Activated naive CD4-positive, alpha-beta T cell treated with anti-CD3 and anti-CD28 coated beads, Interleukin-2, amount 10 ng/mL, durations not matched to agents 7 days and 5 days (primary cell): ENCODE results near the gene BEND7.
A peak's percentile ranks its signal among the peaks of the same experiment; 100 is the strongest.

ENCODE experiments used
- CTCF ChIA-PET: fragments of 350-600 bp; sonication (Branson Sonifier 250); formaldehyde crosslinking; loops from one replicate; lab custom pipeline; 2021; ENCODE audit warnings: antibody characterized with exemption; lab: Charles Lee
- DNase-seq: peaks from one replicate; pipeline ENCODE4 v3.0.0-alpha.2; 2020
- H3K27ac Mint-ChIP-seq: one replicate; pipeline ENCODE4 v1.8.0; 2021; ENCODE audit warnings: mild to moderate bottlenecking, moderate library complexity, mixed read lengths
- H3K27me3 Mint-ChIP-seq: one replicate; pipeline ENCODE4 v1.8.0; 2021; ENCODE audit warnings: mild to moderate bottlenecking, mixed read lengths
- H3K36me3 Mint-ChIP-seq: one replicate; pipeline ENCODE4 v1.8.0; 2021; ENCODE audit warnings: mixed read lengths
- H3K4me1 Mint-ChIP-seq: one replicate; pipeline ENCODE4 v1.8.0; 2021; ENCODE audit warnings: mixed read lengths
- H3K4me3 Mint-ChIP-seq: one replicate; pipeline ENCODE4 v1.8.0; 2021; ENCODE audit warnings: mild to moderate bottlenecking, moderate library complexity, mixed read lengths
- H3K9me3 Mint-ChIP-seq: one replicate; pipeline ENCODE4 v1.8.0; 2021; ENCODE audit warnings: mixed read lengths

BEND7 gene

DNA sequence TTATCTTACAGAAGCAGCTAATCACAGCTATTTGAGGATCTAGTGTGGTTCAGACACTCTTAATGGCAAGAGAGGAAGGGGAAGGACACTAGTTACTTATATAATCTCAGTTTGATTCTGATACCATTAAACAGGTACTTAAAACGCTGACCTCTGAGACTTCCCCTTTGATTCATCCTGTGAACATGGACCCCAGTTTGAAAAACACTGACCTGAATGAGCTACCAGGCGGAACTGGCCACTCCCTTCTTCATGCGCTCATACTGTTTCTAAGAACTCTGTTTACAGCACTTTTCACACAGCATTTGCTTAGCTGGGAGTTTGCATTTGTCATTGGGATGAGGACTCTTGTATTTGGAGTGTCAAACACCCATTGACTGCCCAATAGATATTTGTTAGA lies 45.7 kb downstream of the BEND7 start:
- Mint-ChIP-seq H3K27ac (no peak overlapping the region), H3K36me3 (no peaks in the 10 kb centered on the region), H3K4me1 (no peaks in the 10 kb centered on the region), H3K4me3 (no peak overlapping the region), H3K27me3 (peaks cover 9% of the 10 kb centered on the region), H3K9me3 (no peaks in the 10 kb centered on the region)
- DNase-seq = no peak
- CTCF ChIA-PET = no interaction called here

DNA sequence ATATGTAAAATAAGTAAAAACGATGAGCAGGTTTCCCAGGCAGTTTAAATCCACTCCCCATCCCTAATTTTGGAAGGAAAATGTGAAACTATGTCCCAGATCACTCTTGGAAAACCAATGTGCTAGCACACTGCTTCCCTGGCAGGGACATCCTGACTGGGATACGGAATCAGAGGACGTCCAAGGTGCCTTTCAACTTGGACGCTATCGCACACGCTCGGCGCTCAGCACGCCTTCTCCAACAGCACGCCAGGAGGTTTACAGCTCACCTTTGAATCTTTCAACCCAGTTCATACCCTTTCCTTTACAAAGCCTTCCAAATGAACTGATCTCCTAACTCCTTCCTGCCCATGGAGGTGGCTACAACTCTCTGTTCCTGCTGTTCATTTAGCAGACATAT lies 47.1 kb downstream of the BEND7 start:
- CTCF ChIA-PET = interaction anchor here (1.5 kb wide), 1 partner anchor 110 kb away, joined by 7 read pairs; no protein-coding TSS in a partner anchor
- DNase-seq = no peak
- Mint-ChIP-seq H3K4me1 (no peaks in the 10 kb centered on the region), H3K27ac (no peak overlapping the region), H3K9me3 (no peaks in the 10 kb centered on the region), H3K36me3 (no peaks in the 10 kb centered on the region), H3K4me3 (no peak overlapping the region), H3K27me3 (peaks cover 9% of the 10 kb centered on the region)

- Mint-ChIP-seq H3K4me1 (no peaks in the 10 kb centered on the region), H3K9me3 (no peaks in the 10 kb centered on the region), H3K36me3 (no peaks in the 10 kb centered on the region), H3K4me3 (no peak overlapping the region), H3K27me3 (no peaks in the 10 kb centered on the region), H3K27ac (no peak overlapping the region)
- DNase-seq = no peak
- CTCF ChIA-PET = interaction anchor here (1.0 kb wide), 1 partner anchor 11 kb away, joined by 3 read pairs; no protein-coding TSS in a partner anchor
Observed at GRCh38 chr10:13475124-13475523, 53.7 kb downstream of the BEND7 start.

DNA sequence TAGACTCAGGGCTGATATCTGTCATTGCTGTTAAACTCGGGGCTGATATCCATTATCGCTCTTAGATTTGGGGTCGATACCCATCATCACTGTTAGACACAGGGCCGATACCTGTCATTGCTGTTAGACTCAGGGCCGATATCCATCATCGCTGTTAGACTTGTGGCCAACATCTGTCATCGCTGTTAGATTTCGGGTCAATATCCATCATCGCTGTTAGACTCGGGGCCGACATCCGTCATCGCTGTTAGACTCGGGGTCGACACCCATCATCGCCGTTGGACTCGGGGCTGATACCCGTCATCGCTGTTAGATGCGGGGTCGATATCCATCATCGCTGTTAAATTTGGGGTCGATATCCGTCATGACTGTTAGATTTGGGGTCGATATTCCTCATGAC lies 54.8 kb downstream of the BEND7 start:
- no peaks in the 10 kb centered on the region for H3K4me1 Mint-ChIP-seq
- H3K4me3 Mint-ChIP-seq = no peak overlapping the region
- H3K27ac Mint-ChIP-seq = no peak overlapping the region
- H3K9me3 Mint-ChIP-seq = no peaks in the 10 kb centered on the region
- DNase-seq = no peak
- H3K27me3 Mint-ChIP-seq = no peaks in the 10 kb centered on the region
- H3K36me3 Mint-ChIP-seq = no peaks in the 10 kb centered on the region
- CTCF ChIA-PET = no interaction called here

GRCh38 chr10:13472359-13472758 lies 56.5 kb downstream of the BEND7 start:
- no peaks in the 10 kb centered on the region for H3K9me3 Mint-ChIP-seq
- DNase-seq = no peak
- CTCF ChIA-PET = no interaction called here
- no peak overlapping the region for H3K4me3 Mint-ChIP-seq
- no peaks in the 10 kb centered on the region for H3K4me1 Mint-ChIP-seq
- no peaks in the 10 kb centered on the region for H3K27me3 Mint-ChIP-seq
- no peak overlapping the region for H3K27ac Mint-ChIP-seq
- no peaks in the 10 kb centered on the region for H3K36me3 Mint-ChIP-seq

DNA sequence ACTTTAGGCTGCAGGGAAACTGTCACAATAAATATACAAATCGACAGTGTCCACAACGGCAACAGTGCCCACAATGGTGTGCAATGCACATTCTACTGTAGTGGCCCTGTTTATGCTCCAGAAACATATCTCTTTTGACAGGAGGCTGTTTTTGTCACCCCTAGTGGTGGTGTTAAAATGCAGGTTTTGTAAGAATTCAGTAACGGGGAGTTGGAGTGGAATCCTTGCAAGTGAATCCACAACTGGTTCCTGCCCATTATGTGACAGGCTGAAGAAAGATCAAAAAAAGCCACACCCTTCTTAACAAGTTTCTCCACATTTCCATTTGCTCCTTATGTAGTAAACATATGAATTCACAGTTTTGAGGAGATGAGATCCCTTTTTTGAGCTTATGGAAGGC lies 58.5 kb downstream of the BEND7 start:
- no peaks in the 10 kb centered on the region for H3K36me3 Mint-ChIP-seq
- no peak overlapping the region for H3K4me3 Mint-ChIP-seq
- no peak overlapping the region for H3K27ac Mint-ChIP-seq
- H3K4me1 Mint-ChIP-seq = no peaks in the 10 kb centered on the region
- DNase-seq = no peak
- no peaks in the 10 kb centered on the region for H3K9me3 Mint-ChIP-seq
- no peaks in the 10 kb centered on the region for H3K27me3 Mint-ChIP-seq
- CTCF ChIA-PET = interaction anchor here (1.2 kb wide), 2 partner anchors 17 to 30 kb away, joined by 3 to 5 read pairs; no protein-coding TSS in a partner anchor

- Mint-ChIP-seq H3K9me3 (no peaks in the 10 kb centered on the region), H3K27ac (no peak overlapping the region), H3K4me3 (no peak overlapping the region), H3K27me3 (no peaks in the 10 kb centered on the region), H3K4me1 (no peaks in the 10 kb centered on the region), H3K36me3 (no peaks in the 10 kb centered on the region)
- CTCF ChIA-PET = no interaction called here
- no peak for DNase-seq
Observed at GRCh38 chr10:13462551-13462950, 66.3 kb downstream of the BEND7 start.

DNA sequence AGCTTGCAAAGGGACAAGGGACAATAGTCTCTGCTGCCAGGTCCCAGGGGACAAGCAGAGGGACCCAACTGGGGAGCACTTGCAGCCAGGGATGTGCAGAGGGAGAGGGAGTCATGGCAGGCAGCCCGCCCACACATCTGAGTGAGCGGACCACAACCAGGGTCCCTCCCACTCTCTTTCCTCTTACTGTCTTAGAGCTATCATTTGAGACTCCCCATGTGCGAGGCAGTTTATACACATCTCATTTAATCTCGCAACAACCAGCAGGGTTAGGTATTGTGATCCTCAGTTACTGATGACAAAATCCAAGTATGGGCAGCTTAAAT lies 70.2 kb downstream of the BEND7 start:
- Mint-ChIP-seq H3K9me3 (no peaks in the 10 kb centered on the region), H3K4me3 (no peak overlapping the region), H3K27me3 (peaks cover 13% of the 10 kb centered on the region), H3K27ac (no peak overlapping the region), H3K36me3 (no peaks in the 10 kb centered on the region), H3K4me1 (peaks cover 5% of the 10 kb centered on the region)
- CTCF ChIA-PET = no interaction called here
- no peak for DNase-seq

DNA sequence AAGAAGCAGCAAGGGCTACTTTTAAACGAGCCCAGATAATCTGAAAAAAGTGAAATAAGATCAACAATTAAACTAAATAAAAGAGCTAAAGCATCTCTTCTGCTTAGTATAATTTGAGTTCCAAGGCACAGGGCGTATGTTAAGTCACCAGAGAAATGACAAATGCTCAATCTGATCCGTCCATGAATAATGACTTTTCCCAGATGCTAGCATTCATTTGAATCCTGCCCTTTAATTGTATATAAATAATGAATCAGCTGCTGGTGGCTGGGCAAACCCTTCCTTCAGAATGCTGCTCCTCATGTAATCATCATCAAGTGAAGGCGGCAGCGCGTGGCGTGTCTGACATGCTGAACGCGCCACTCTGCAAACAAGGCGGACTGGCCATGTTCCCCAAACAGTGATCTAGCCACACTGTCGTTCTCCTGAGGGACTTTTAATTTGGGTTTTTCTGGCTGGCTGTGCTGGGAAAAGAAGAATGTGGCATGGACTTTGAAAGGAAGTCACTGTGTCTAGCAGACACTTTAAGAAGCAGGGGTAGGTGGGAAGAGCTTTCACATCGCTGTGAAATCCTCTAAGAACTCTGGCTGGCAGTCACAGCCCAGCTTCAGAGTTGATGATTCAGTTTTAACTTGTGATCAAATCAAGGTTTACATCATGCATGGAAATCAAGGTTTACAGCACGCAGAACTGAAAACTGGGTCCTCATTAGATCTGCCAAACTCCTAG lies 70.7 kb downstream of the BEND7 start:
- CTCF ChIA-PET = no interaction called here
- DNase-seq = no peak
- H3K9me3 Mint-ChIP-seq = no peaks in the 10 kb centered on the region
- peaks cover 13% of the 10 kb centered on the region for H3K27me3 Mint-ChIP-seq
- H3K4me3 Mint-ChIP-seq = no peak overlapping the region
- H3K4me1 Mint-ChIP-seq = peaks cover 5% of the 10 kb centered on the region
- no peaks in the 10 kb centered on the region for H3K36me3 Mint-ChIP-seq
- no peak overlapping the region for H3K27ac Mint-ChIP-seq

DNA sequence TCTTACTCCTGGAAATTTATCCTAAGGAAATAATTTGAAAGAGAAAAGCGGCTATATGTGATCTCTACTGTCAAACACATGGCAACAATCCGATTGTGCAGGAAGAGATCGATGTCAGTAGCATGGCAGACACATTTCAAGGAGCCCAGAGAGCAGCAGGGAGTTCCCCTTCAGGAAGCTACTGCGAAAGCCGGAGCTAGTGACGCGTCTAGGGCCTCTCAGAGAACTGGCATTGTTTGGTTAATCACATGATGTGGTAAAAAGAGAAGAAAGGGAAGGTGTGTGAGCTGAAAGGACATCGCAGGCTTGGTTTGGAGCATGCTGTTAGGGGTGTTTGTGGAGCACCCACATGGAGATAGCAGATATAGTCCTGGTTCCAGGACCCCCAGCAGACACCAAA lies 74.9 kb downstream of the BEND7 start:
- Mint-ChIP-seq H3K4me1 (peaks cover 5% of the 10 kb centered on the region), H3K36me3 (no peaks in the 10 kb centered on the region), H3K4me3 (no peak overlapping the region), H3K9me3 (no peaks in the 10 kb centered on the region), H3K27ac (no peak overlapping the region), H3K27me3 (peaks cover 20% of the 10 kb centered on the region)
- peak; percentile 51 for DNase-seq
- CTCF ChIA-PET = interaction anchor here (2.7 kb wide), 1 partner anchor 14 kb away, joined by 14 read pairs; no protein-coding TSS in a partner anchor

- DNase-seq = no peak
- H3K4me1 Mint-ChIP-seq = peaks cover 5% of the 10 kb centered on the region
- no peak overlapping the region for H3K27ac Mint-ChIP-seq
- H3K27me3 Mint-ChIP-seq = peaks cover 12% of the 10 kb centered on the region
- no peaks in the 10 kb centered on the region for H3K9me3 Mint-ChIP-seq
- CTCF ChIA-PET = interaction anchor here (1.1 kb wide), 2 partner anchors 10 to 22 kb away, joined by 3 to 8 read pairs; no protein-coding TSS in a partner anchor
- no peaks in the 10 kb centered on the region for H3K36me3 Mint-ChIP-seq
- H3K4me3 Mint-ChIP-seq = no peak overlapping the region
Observed at GRCh38 chr10:13450069-13450468, 78.7 kb downstream of the BEND7 start.

- Mint-ChIP-seq H3K4me3 (no peak overlapping the region), H3K36me3 (no peaks in the 10 kb centered on the region), H3K9me3 (no peaks in the 10 kb centered on the region), H3K4me1 (peaks cover 5% of the 10 kb centered on the region), H3K27me3 (peaks cover 12% of the 10 kb centered on the region), H3K27ac (no peak overlapping the region)
- no peak for DNase-seq
- CTCF ChIA-PET = interaction anchor here (1.1 kb wide), 2 partner anchors 9 to 21 kb away, joined by 3 to 8 read pairs; no protein-coding TSS in a partner anchor
Observed at GRCh38 chr10:13449296-13449695, 79.5 kb downstream of the BEND7 start.

DNA sequence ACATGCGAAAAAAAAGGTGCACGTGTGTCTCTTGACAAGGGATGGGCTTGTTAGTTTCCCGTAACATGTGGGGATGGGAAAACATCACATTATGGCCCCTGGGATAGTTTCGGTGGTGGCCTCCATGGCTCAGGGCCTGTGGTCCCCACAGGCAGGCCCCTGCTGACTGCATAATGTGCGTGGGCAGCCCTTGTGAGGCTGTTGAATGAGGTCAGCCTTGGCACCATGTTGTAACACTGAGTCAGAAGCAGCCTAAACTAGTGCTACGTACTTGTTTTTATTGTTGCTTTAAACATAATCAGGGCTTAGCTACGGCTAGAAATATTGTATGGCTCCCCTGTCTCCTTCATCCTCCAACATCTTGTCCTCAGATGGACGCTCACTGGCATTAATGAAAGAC lies 80.6 kb downstream of the BEND7 start:
- H3K27me3 Mint-ChIP-seq = peaks cover 7% of the 10 kb centered on the region
- no peak overlapping the region for H3K27ac Mint-ChIP-seq
- H3K4me3 Mint-ChIP-seq = no peak overlapping the region
- H3K36me3 Mint-ChIP-seq = no peaks in the 10 kb centered on the region
- no peaks in the 10 kb centered on the region for H3K9me3 Mint-ChIP-seq
- no peaks in the 10 kb centered on the region for H3K4me1 Mint-ChIP-seq
- DNase-seq = no peak
- CTCF ChIA-PET = no interaction called here

GRCh38 chr10:13445656-13446400 lies 83.0 kb downstream of the BEND7 start:
- peaks cover 14% of the 10 kb centered on the region for H3K27me3 Mint-ChIP-seq
- H3K4me3 Mint-ChIP-seq = no peak overlapping the region
- CTCF ChIA-PET = interaction anchor here (2.3 kb wide), 1 partner anchor 74 kb away, joined by 6 read pairs; no protein-coding TSS in a partner anchor
- no peaks in the 10 kb centered on the region for H3K9me3 Mint-ChIP-seq
- H3K27ac Mint-ChIP-seq = no peak overlapping the region
- DNase-seq = no peak
- H3K4me1 Mint-ChIP-seq = peaks cover 2% of the 10 kb centered on the region
- H3K36me3 Mint-ChIP-seq = no peaks in the 10 kb centered on the region
